Effector CD8-positive, alpha-beta T cell (primary cell): Measurements from ENCODE around the gene IQCK.

Source experiments
- DNase-seq: peaks from one replicate; lab custom pipeline; 2025; lab: John Stamatoyannopoulos, UW

Gene IQCK

DNA sequence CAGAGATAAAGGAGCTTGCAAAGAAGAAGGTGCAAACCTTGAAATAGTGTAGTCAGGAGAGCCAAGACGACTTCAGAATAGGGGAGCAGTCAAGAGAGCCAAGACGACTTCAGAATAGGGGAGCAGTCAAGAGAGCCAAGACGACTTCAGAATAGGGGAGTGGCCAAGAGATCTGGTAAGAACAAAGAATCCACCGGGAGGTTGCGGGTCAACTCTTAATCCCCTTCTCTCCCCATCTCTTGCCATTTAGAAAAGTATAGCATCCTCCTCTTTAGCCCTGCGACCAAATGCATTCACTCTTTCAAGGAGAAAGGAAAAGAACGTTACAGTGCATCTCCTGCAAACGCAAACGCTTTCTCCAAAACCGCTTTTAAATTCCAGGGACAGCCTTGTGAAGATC is 757 bp upstream of the IQCK start:
- DNase-seq = no peak

DNA sequence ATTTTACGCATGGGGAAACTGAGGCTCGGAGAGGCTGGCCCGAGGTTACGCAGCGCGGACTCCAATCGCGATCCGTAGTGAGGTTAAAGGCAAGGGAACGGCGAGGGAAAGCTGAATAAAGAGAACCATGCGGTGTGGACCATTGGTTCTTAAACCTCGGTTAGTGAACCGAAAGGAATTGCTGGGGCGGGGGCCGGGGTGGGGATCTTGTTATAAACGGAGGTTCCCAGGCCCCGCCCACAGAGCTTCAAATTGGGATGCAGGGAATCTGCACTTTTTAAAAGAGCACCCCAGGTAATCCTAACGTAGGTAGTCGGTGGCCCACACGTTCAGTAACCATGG is 524 bp downstream of the IQCK start:
- DNase-seq = peak; percentile 1

DNA sequence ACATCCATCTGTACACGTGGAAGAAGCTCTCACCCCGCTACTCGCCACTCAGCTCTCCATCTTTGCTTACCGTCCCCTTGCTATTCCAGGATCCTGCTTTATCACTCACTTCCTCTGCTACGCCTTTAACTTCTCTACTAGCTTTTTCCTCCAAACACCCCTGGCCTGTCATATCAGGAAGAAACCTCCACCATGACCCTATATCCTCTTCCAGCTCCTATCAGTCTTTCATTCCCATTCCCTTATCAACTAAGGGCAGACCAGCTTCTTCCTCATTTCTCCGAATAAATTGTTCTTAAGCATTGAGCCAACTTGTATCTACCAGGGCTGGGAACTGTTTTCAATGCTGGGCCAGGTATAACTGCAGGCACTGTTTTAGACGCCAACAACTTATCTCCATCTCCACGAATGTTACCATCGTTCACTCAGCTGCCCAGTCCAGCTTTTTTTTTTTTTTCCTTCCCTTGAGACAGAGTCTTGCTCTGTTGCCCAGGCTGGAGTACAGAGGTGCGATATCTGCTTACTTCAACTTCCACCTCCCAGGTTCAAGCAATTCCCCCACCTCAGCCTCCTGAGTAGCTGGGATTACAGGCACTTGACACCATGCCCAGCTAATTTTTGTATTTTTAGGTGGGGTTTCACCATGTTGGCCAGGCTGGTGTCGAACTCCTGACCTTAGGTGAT is 4.3 kb downstream of the IQCK start:
- DNase-seq = no peak

DNA sequence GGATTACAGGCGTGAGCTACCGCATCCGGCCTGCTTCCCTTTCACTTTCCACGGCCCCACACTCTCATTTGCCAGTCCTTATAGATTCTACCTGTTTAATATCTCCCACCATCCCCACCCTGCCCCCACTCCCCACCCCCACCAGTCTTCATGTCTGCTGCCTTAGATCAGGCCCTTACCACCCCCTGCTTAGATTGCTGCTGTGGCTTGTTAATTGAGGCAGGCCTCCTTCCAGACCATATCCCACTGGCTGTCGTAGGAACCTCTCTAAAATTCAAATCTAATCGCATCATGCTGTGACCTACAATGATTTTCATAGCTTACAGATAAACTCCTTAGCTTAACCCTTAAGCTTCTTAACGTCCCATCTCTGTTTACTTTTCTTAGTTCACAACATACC is 4.9 kb downstream of the IQCK start:
- no peak for DNase-seq

DNA sequence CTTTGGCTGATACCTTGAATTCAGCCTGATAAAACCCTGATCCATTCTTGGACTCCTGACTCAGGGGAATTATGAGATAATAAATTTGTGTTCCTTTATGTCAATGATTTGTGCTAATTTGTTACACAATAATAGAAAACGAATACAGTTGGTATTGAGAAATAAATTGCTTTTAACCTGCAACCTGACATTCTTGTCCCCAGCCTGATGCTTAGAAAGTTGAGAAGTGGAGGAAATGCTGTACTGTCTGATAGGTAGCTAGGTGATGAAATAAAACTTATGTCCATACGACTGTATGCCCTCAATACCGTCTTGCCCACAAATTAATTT is 10.5 kb downstream of the IQCK start:
- DNase-seq = no peak

DNA sequence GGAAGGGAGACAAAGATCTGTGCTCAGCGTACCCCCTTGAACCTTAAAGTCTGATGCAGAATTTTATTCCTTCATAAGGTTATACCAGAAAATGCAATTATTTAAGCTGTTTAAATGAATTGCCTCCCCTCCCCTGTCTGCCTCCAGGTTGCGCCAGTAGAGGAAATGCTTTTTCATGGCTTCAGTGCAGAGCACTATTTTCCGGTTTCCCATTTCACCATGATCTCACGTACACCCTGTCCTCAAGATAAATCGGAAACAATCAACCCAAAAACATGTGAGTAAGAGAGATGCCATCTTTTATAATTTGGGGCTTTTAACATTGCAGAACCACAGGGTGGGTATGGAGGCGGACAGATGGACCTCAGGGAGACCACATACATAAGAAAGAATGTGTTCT is 15.5 kb downstream of the IQCK start:
- DNase-seq = no peak

DNA sequence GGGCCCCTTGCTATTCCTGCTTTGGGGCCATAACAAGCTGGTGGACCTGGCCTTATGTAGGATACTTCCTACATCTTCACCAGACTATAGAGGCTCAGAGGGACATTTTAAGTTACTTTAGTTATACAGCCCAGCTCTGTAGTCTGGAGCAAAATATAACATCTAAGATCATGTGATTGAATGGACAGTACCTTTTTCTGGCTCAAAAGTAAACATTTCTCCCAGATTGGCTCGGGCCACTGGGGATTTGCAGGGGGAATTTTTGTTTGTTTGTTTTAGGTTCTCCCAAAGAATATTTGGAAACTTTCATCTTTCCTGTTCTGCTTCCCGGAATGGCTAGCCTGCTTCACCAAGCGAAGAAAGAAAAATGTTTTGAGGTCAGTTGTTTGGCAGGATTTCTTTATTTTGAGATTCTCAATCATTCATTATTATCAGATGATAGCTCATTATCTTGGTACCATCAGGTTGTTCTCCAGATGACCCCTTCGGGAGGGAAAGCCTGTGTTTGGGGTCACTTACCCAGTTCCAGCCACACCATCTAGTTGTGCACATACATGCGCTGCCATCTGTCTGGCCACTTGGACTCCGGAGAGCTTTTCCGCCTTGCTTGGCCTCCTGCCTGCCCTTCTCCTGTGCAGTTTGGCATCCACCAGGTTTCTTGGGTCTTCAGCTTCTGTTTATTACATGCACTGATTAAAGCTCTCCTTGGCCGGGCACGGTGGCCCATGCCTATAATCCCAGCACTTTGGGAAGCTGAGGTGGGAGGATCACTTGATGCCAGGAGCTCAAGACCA is 17.2 kb downstream of the IQCK start:
- DNase-seq = no peak

DNA sequence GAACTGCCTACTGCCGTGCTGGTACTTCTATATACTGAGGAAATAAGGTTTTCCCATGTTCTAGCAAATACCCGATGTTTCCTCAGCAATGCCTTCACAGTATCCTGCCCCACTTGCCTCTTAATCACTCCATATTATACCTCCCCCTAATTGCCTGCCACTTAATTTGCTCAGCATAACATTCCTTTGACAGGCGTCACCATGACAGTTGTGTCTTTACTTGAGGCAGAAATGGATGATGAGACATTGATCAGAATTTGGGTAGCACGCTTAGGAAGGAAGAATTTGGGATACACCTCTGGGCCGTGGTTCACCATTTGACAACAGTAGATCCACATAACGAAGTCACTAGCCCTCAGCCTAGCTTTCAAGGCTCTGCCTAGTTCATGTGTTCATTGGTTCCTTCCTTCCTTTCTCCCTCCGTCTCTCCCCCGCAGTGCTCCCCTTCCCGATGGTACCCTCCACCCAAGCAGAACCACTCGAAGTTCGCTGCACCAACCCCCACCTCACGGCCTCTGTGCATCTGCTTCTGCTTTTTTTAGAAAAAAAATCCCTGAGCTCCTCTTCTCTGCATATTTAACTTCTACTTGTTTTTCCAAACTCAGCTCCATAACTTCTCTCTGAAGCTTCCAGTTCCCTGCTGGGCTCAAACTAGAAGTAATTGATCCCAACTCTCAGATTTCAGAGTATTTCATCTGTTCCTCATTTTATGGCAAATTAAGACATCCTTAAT is 19.4 kb downstream of the IQCK start:
- DNase-seq = no peak

DNA sequence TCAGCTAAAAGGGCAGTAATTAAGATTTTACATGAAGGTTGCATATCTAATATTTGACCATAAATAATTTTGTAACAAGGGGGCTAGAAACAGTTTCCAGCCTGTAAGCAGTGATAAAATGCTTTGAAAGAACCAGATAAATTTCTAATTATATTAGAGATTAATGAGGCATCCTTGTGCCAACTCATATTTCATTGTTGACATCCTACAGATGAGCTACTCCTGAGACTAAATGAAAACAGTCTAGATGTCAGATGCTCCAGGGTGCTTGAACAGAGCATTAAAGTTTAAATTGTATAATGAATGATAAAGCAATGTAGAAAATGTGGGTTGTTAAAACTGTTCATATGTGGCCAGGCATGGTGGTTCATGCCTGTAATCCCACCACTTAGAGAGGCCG is 23.3 kb downstream of the IQCK start:
- no peak for DNase-seq

DNA sequence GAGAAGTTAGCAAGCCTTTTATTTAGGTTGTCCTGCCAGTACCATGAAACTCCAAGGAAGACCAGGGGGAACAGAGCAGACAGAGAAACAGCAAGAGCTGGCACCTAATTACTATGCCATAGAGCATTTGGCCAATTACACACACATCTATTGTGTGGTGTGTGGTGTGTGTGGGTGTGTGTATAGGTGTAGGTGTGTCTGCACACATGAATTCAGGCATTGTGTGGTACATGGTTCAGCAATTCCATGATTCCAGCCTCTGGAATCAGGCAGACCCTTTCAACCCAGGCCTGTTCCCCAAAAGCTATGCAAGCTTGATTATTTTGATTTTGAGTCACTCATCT is 25.7 kb downstream of the IQCK start:
- no peak for DNase-seq

DNA sequence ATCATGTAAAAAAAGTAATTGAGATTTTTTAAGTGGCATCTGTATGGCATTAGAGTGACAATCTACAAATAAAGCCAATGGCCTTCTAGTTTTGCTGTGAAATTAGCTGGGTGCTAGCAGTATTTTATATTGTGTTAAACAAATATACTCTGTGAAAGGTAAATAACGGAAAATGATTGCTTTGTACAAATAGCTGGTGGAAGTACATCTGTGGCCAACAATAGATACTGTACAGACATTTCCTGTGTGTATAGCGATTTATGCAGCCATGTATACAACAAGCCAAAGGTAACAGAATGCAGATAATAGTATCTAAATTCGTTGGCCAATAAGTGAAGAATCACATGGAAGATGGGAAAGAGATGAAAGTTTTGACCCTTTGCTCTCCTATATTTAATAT is 26.6 kb downstream of the IQCK start:
- DNase-seq = no peak

DNA sequence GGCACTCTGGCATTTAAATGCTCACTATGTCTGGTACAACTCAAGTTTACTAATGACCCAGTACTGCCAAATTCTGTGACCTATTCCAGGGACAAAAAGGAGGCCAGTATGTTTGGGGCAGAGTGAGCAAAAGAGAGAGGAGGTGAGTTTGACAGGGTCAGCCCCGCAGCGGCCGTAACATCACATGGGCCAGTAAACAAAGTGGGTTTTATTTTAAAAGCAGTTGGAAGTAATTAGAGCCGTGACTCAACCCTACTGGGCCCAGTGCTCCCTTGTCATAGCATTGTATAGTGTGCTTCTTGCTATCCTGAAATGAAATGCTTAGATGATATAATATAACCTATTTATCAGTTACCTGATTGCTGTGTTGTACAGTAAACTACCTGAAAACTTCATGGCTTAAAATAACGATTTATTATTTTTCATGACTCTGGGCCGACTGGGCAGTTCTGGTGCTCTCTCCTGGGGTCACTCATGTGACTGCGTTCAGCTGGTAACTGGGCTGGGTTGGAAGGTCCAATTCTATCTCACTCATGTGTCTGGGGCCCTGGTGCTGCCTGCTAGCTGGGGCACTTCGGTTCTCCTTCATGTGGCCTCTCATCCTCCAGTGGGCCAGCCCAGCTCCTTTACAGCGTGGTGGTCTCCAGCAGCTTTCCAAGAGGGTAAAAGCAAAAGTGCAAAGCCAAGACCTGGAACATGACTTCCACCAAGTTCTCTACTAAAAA is 27.4 kb downstream of the IQCK start:
- DNase-seq = no peak

DNA sequence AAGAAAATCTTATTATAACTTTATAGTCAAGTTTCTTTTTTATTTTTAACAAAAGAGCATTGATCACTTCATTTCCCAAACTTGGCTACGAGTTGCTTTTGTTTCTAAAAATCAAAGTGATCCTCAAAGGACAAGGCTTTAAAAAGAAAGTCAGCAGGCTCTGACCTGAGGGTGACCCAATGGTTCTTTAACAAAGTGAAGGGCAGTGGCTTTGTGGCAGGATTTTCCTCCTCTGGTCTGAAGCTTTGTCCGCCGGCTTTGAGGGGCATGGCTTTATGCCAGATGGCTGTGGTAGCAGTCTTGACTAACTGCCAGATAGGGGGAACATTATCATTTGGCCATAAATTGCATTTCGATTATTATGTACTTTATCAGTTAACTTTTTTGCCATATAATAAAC is 28.5 kb downstream of the IQCK start:
- no peak for DNase-seq

DNA sequence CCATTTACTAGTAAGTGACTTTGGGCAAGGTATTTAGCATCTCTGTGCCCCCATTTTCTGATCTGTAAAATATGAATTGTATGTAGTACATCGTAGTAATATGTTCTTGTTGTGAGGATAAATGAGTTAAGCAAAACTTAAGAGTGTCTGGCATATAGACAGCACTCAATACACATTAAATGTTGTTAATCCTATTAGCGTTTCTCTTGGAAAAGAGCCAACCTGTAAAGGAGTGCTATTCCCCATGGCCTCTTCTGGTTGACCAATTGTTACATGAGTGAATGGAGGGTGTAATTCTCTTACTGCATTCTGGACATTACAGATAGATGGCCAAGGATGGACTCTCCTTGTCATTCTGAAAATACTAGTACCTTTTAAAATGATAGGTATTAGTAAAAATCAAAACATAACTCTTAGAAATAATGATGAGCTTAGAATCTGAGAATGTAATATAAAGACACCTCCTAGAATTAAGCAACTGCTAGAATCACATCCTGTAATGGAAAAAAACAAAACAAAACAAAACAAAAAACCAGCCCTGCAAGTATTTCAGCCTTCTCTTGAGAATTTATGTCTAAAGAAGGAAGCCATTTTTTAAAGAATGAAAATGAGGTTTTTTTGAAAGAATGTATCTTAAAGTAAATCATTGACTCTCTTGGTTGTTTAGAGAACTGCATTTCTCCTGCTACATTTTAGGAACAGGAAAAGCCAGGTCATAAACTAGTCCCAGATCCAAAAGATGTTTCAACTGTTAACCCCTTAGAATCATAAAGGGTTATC is 30.5 kb downstream of the IQCK start:
- DNase-seq = no peak

DNA sequence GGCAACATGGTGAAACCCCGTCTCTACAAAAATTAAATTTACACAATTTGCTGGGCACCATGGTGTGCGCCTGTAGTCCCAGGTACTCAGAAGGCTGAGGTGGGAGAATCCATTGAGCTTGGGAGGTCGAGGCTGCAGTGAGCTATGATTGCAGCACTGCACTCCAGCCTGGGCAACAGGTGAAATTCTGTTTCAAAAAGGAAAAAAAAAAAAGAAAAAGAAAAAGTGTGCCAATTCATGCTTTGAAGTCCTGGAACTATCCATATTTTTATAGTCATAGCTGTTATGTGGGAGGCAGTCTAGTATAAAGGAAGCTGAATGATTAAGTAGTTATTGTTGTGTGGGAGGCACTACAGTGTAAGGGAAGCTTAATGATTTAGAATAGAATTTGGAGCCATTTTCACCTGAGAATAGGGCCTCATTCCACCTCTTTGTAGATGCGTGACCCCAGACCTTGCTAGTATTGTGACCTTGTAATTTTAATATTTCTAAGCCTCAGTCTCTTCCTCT is 31.6 kb downstream of the IQCK start:
- DNase-seq = no peak

DNA sequence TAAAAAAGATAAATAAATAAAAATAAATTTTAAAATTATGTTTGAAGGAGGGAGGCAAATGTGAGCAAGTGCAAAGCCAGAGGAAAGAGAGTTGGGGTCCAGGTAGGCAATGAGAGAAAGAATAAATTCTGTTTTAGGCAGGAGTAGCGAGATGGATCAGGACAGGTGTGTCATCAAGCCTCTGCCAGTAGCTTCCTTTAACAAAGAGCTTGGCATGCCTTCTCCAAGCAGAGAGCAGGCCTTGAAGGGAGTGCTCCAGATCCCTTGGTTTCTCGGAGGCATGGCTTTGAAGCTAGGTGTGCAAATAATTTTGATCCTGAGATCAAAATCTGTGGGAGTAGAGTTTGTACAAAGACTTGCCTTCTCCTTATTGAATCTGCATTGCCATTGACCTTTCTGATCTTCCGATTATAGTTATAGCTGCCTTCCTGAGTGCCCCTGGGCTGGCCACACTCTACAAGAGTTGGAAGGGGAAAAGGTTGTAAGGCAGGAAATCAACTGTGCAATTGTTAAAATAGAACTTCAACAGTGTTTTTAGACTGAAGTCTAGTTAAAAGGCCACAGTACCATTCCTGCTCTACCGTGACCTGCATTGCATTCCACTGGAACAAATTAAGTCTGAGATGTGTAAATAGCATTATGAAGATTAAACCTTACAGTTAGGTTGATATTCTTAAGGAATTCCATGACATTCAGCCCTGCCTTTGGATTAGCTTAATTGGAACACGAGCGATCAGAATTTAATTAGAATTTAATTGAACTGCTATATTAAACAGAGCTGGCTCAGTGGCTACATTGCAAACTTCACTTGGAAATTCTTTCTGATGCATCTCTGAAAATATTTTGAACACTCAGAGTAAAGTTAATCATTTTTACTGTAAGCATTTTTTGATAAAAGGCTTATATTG is 33.7 kb downstream of the IQCK start:
- no peak for DNase-seq

DNA sequence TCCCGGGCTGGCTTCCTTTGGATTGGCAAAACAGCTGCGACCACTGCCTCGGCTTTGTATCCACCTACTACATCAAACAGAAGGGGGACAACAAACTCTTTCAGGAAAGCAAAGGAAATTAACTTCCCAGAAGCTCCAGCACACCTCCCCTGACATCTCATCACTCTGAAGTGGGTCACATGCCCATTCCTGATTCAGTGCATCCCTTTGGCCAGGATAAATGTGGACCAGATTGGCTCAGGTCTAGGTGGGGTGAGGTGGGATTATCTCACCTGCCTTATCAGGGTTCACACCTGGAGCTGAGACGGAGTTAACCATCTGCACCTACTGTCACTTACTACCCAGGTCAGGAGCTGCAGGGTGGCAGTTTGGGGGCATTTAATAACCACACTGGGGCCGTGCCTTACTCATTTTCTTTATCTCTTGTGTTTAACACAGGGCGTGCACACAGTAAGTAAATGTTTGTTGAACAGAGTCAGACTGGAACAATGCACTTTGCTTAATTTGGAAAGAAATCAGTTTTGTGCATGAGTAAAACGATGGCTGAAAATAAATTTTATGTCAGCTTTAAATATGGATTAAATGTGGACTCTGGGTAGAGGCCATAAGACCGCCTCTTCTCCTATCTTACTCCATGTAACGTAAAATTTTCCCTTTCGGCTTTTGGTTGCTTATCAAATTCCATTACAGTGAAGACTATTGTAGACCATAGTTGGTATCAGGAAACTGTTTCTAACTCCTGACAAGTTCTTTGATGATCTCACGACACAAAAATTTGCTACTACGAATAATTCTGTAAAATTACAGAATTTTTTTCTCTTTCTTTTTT is 36.0 kb downstream of the IQCK start:
- no peak for DNase-seq

DNA sequence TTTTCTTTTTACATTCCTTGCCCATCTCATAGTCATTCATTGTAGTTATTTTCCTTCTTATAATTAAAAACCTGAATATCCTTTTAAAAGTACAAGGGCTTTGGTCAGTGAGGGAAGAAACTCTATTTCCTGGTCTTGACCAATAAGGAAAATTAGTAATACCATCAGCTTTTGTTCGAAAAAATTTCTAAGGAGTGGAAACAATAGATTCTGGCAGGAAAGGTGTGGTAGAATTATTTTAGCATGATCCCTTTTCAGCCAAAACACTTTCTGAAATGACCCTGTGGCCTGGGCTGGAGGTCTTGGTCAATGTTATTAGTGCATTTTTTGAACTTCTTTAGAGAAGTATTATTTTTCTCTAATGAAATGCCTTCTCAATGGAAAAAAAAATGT is 36.6 kb downstream of the IQCK start:
- DNase-seq = no peak

DNA sequence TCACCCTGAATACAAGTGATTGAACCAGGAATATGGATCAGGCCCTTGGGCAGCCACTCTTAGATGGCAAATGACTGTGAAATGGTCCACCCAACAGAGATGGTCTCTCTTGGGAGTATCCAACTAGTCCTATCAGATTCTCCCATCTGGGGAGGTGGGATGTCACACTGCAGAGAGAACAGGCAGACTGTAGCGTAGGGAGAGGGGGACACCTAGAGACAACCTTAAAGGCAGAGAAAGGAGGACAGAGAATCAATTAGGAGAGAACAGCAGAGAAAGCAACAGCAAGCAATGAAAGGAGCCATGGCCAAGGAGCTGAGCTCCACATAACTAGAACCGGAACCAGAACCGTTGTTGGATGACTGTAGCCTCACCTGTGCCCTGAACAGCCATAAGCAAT is 37.2 kb downstream of the IQCK start:
- DNase-seq = no peak

DNA sequence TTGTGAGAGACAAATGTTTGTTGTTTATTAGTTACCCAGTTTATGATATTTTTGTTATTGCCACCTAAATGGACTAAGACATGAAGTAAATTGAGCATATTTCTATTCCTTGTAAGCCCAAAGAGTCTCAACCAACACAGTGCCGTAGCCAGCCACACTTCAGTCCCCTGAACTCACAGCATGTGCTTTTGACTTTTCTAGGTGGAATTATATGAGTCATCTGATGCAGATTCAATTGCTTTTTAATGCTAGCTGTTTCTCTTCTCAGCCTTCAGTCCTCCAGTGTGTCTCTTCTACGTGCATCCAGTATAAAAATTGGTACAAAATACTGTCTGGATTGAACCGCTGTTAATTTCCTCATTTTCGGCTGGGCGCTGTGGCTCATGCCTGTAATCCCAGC is 39.0 kb downstream of the IQCK start:
- DNase-seq = no peak
